Common myeloid progenitor, CD34-positive (primary cell): ENCODE results near the gene TCF12.

ENCODE experiments used
- CTCF ChIA-PET: fragments of 350-600 bp; sonication (Branson Sonifier 250); formaldehyde crosslinking; loops from one replicate; lab custom pipeline; 2021; ENCODE audit warnings: antibody characterized with exemption; lab: Charles Lee
- POLR2A ChIA-PET: fragments of 350-600 bp; sonication (Branson Sonifier 250); formaldehyde crosslinking; loops from one replicate; lab custom pipeline; 2021; ENCODE audit warnings: antibody characterized with exemption; lab: Charles Lee
- DNase-seq, 3 donors: peaks; one replicate each; pipeline versions ENCODE4 v3.0.0 to v3.0.0-alpha.2; 2013
- H3K27ac ChIP-seq, 2 experiments: 1 replicate in 1 of 2; 2 replicates in 1 of 2; pipeline ENCODE4 v1.7.0; 2013; ENCODE audit warnings: inconsistent platforms in 2 of 2, low read length in 2 of 2, mild to moderate bottlenecking in 2 of 2, low read depth in 1 of 2, moderate library complexity in 1 of 2; ENCODE audit not compliant: severe bottlenecking in 2 of 2, insufficient read depth in 1 of 2, poor library complexity in 1 of 2
- H3K27me3 ChIP-seq, 5 experiments: replicated peaks in 2 of 5; 1 replicate in 3 of 5; 2 replicates in 2 of 5; pipeline versions ENCODE4 v1.6.1 to v1.7.0; 2013; ENCODE audit warnings: low read length in 4 of 5, mild to moderate bottlenecking in 2 of 5, moderate library complexity in 2 of 5, inconsistent platforms in 1 of 5; ENCODE audit not compliant: insufficient read depth in 5 of 5, control insufficient read depth in 4 of 5
- H3K36me3 ChIP-seq, 4 experiments: 1 replicate in 2 of 4; 2 replicates in 2 of 4; pipeline versions ENCODE4 v1.6.1 to v1.7.0; 2013; ENCODE audit warnings: low read length in 3 of 4, control low read depth in 1 of 4, mild to moderate bottlenecking in 1 of 4; ENCODE audit not compliant: control insufficient read depth in 4 of 4, insufficient read depth in 4 of 4
- H3K4me1 ChIP-seq, 4 experiments: 1 replicate in 3 of 4; 2 replicates in 1 of 4; pipeline versions ENCODE4 v1.6.1 to v1.7.1; 2013; ENCODE audit warnings: low read length in 3 of 4, mild to moderate bottlenecking in 3 of 4, control low read depth in 1 of 4, inconsistent platforms in 1 of 4, moderate library complexity in 1 of 4; ENCODE audit not compliant: control insufficient read depth in 4 of 4, insufficient read depth in 4 of 4; ENCODE audit errors: control extremely low read depth in 1 of 4
- H3K4me3 ChIP-seq, 7 experiments: 1 replicate in 4 of 7; 2 replicates in 3 of 7; pipeline versions ENCODE4 v1.5.1 to v1.7.0; 2013; ENCODE audit warnings: mild to moderate bottlenecking in 7 of 7, low read length in 6 of 7, moderate library complexity in 6 of 7, inconsistent platforms in 2 of 7, low read depth in 2 of 7, control low read depth in 1 of 7; ENCODE audit not compliant: insufficient read depth in 4 of 7, control insufficient read depth in 1 of 7; ENCODE audit errors: extremely low read depth in 1 of 7
- H3K9me3 ChIP-seq, 5 experiments: 1 replicate in 4 of 5; 2 replicates in 1 of 5; pipeline versions ENCODE4 v1.6.1 to v1.7.1; 2013; ENCODE audit warnings: low read length in 4 of 5, mild to moderate bottlenecking in 2 of 5, inconsistent platforms in 1 of 5, low read depth in 1 of 5, moderate library complexity in 1 of 5; ENCODE audit not compliant: control insufficient read depth in 4 of 5, insufficient read depth in 2 of 5; ENCODE audit errors: control extremely low read depth in 1 of 5
- WGBS: methylation state at CpG from one replicate; pipeline ENCODE4 v1.1.5; 2013; ENCODE audit not compliant: insufficient coverage; 5-methylcytosine and 5-hydroxymethylcytosine counted together

The TCF12 gene

GRCh38 chr15:56913670-56914069, 4.8 kb upstream of the TCF12 start:
- Histone ChIP-seq H3K36me3 (no peaks in the 10 kb centered on the region), H3K27ac (no peak overlapping the region), H3K4me1 (peaks cover 3 to 21% (median 8%) of the 10 kb centered on the region in 4 experiments), H3K27me3 (no peaks in the 10 kb centered on the region), H3K9me3 (no peaks in the 10 kb centered on the region), H3K4me3 (no peak overlapping the region)
- ChIA-PET CTCF (interaction anchor here (1.2 kb wide), 1 partner anchor 44 kb away, joined by 3 read pairs; no protein-coding TSS in a partner anchor), POLR2A (no interaction called here)
- DNase-seq = no peak
- WGBS = no CpG with 5 or more reads among the region's 2 CpGs

- no peaks in the 10 kb centered on the region for H3K9me3 ChIP-seq
- CTCF ChIA-PET = no interaction called here
- 100% methylated on average over 3 of the region's 4 CpGs for WGBS
Observed at GRCh38 chr15:56915888-56916287, 2.6 kb upstream of the TCF12 start.

GRCh38 chr15:56916825-56917477, 1.5 kb upstream of the TCF12 start:
- peak in 2 of 3 donors; percentile 37 to 55 for DNase-seq
- H3K36me3 ChIP-seq = peaks cover 0 to 2% (median under 1%) of the 10 kb centered on the region in 4 experiments
- H3K4me1 ChIP-seq = peaks cover 10 to 34% (median 21%) of the 10 kb centered on the region in 4 experiments
- ChIA-PET POLR2A (no interaction called here), CTCF (interaction anchor here (1.2 to 1.4 kb wide), 2 partner anchors 21 to 48 kb away, joined by 3 to 5 read pairs; no protein-coding TSS in a partner anchor)
- WGBS = 98% methylated on average over 6 of the region's 8 CpGs
- H3K27me3 ChIP-seq = no peaks in the 10 kb centered on the region
- H3K27ac ChIP-seq = peak overlapping the region in 1 of 2 experiments; percentile 95
- H3K9me3 ChIP-seq = no peaks in the 10 kb centered on the region
- H3K4me3 ChIP-seq = peak overlapping the region in 4 of 7 experiments; percentile 87 to 98 (median 91)

More at GRCh38 chr15:56915888-56916287, 2.6 kb upstream of the TCF12 start:
- Histone ChIP-seq H3K27ac (no peak overlapping the region), H3K4me1 (peaks cover 10 to 32% (median 17%) of the 10 kb centered on the region in 4 experiments), H3K27me3 (no peaks in the 10 kb centered on the region), H3K4me3 (no peak overlapping the region), H3K36me3 (peaks cover 0 to 1% (median 0%) of the 10 kb centered on the region in 4 experiments)
- POLR2A ChIA-PET = no interaction called here
- no peak for DNase-seq

GRCh38 chr15:56917652-56918045, 795 bp upstream of the TCF12 start:
- Histone ChIP-seq H3K9me3 (no peaks in the 10 kb centered on the region), H3K4me3 (peak overlapping the region; percentile 78 to 98 (median 89)), H3K4me1 (peaks cover 13 to 35% (median 24%) of the 10 kb centered on the region in 4 experiments), H3K36me3 (peaks cover 0 to 6% (median 2%) of the 10 kb centered on the region in 4 experiments), H3K27ac (peak overlapping the region; percentile 87 to 95), H3K27me3 (no peaks in the 10 kb centered on the region)
- POLR2A ChIA-PET = interaction anchor here (0.5 to 1.9 kb wide), 4 partner anchors 14 to 384 kb away, joined by 3 to 9 read pairs (median 6); partner anchors contain the start of gene ZNF280D
- DNase-seq = peak in 1 of 3 donors; percentile 50
- CTCF ChIA-PET = interaction anchor here (0.8 to 1.5 kb wide), 6 partner anchors 10 to 196 kb away, joined by 3 to 7 read pairs (median 4); no protein-coding TSS in a partner anchor
- 36% methylated on average over 5 of the region's 9 CpGs for WGBS

- H3K36me3 ChIP-seq = peaks cover 2 to 16% (median 7%) of the 10 kb centered on the region in 4 experiments
- under 1% methylated on average over 67 of the region's 81 CpGs for WGBS
- H3K4me3 ChIP-seq = peak overlapping the region; percentile 78 to 98 (median 89)
- CTCF ChIA-PET = interaction anchor here (0.6 to 1.5 kb wide), 4 partner anchors 9 to 171 kb away, joined by 3 to 7 read pairs (median 4); no protein-coding TSS in a partner anchor
- peaks cover 12 to 35% (median 23%) of the 10 kb centered on the region in 4 experiments for H3K4me1 ChIP-seq
- H3K9me3 ChIP-seq = no peaks in the 10 kb centered on the region
- H3K27ac ChIP-seq = peak overlapping the region; percentile 87 to 95
- POLR2A ChIA-PET = interaction anchor here (1.0 to 1.9 kb wide), 2 partner anchors 13 to 186 kb away, joined by 3 to 7 read pairs; partner anchors contain the start of gene ZNF280D
- H3K27me3 ChIP-seq = no peaks in the 10 kb centered on the region
- DNase-seq = peak; percentile 52 to 88 (median 82)
Observed at GRCh38 chr15:56919031-56919608, 676 bp downstream of the TCF12 start.

GRCh38 chr15:56919609-56920366, 1.3 kb downstream of the TCF12 start:
- under 1% methylated on average over 32 of the region's 42 CpGs for WGBS
- no peaks in the 10 kb centered on the region for H3K27me3 ChIP-seq
- POLR2A ChIA-PET = interaction anchor here (0.7 to 0.8 kb wide), 2 partner anchors 32 to 33 kb away, joined by 3 read pairs; no protein-coding TSS in a partner anchor
- peaks cover 12 to 35% (median 23%) of the 10 kb centered on the region in 4 experiments for H3K4me1 ChIP-seq
- peak overlapping the region; percentile 78 to 98 (median 89) for H3K4me3 ChIP-seq
- H3K27ac ChIP-seq = peak overlapping the region; percentile 87 to 95
- no peaks in the 10 kb centered on the region for H3K9me3 ChIP-seq
- CTCF ChIA-PET = interaction anchor here (0.6 to 1.2 kb wide), 2 partner anchors 10 to 172 kb away, joined by 3 to 4 read pairs; no protein-coding TSS in a partner anchor
- DNase-seq = peak; percentile 24 to 56 (median 49)
- peaks cover 2 to 22% (median 9%) of the 10 kb centered on the region in 4 experiments for H3K36me3 ChIP-seq
